GM19372 (cell line): ENCODE data around the gene MARCHF10.

Source experiments
- ATAC-seq: cut with Tn5 transposase; IDR thresholded peaks from one replicate; pipeline ENCODE4 v1.9.1; 2021; ENCODE audit warnings: mild to moderate bottlenecking, low read depth, moderate library complexity; ENCODE audit not compliant: unreplicated experiment

The MARCHF10 gene

GRCh38 chr17:62665599-62665998 is 142.5 kb downstream of the MARCHF10 start:
- ATAC-seq = no peak

- no peak for ATAC-seq
Observed at GRCh38 chr17:62664336-62665120, 143.6 kb downstream of the MARCHF10 start.

GRCh38 chr17:62663304-62663703 is 144.8 kb downstream of the MARCHF10 start:
- ATAC-seq = no peak

GRCh38 chr17:62662855-62663254 is 145.3 kb downstream of the MARCHF10 start:
- ATAC-seq = no peak

GRCh38 chr17:62661337-62661736 is 146.8 kb downstream of the MARCHF10 start:
- ATAC-seq = no peak

- no peak for ATAC-seq
Observed at GRCh38 chr17:62660629-62661118, 147.4 kb downstream of the MARCHF10 start.

- no peak for ATAC-seq
Observed at GRCh38 chr17:62658136-62658920, 149.8 kb downstream of the MARCHF10 start.

- no peak for ATAC-seq
Observed at GRCh38 chr17:62657690-62658089, 150.4 kb downstream of the MARCHF10 start.

GRCh38 chr17:62657145-62657665 is 150.9 kb downstream of the MARCHF10 start:
- ATAC-seq = no peak

- no peak for ATAC-seq
Observed at GRCh38 chr17:62656446-62656845, 151.7 kb downstream of the MARCHF10 start.

GRCh38 chr17:62655656-62656055 is 152.5 kb downstream of the MARCHF10 start:
- ATAC-seq = no peak

- no peak for ATAC-seq
Observed at GRCh38 chr17:62653826-62654761, 154.0 kb downstream of the MARCHF10 start.

- ATAC-seq = peak; percentile 76
Observed at GRCh38 chr17:62653002-62653825, 154.9 kb downstream of the MARCHF10 start.

GRCh38 chr17:62652251-62653001 is 155.7 kb downstream of the MARCHF10 start:
- no peak for ATAC-seq
